ENCODE measurements around the gene HOXC6. TPM values are rescaled to one million over a fixed set of nuclear protein-coding genes. Genes with fewer than 3 reads are reported as not detected.

Gene HOXC6
- polyA plus RNA-seq (ENCODE audit: insufficient read depth in 1 of 5, insufficient read length in 5 of 5, low replicate concordance in 1 of 5): 1 to 10 TPM; 1.2 to 5.7 (median 2.4) TPM
- long read RNA-seq, donor 1, partial matches to known transcripts: 0 of 4 reads
- long read RNA-seq, donor 1, other reads (novel, unspliced or antisense): 0 of 4 reads
- long read RNA-seq, donor 2: 0 reads
- long read RNA-seq, donor 3: 0 reads
- long read RNA-seq, donor 4: 0 reads
- long read RNA-seq, donor 5: 0 reads
- long read RNA-seq, donor 6, partial matches to known transcripts: 0 of 2 reads
- long read RNA-seq, donor 6, other reads (novel, unspliced or antisense): 0 of 2 reads
- long read RNA-seq, donor 7, partial matches to known transcripts: 0 of 2 reads
- long read RNA-seq, donor 7, other reads (novel, unspliced or antisense): 0 of 2 reads
- long read RNA-seq, donor 8: 0 reads

DNA sequence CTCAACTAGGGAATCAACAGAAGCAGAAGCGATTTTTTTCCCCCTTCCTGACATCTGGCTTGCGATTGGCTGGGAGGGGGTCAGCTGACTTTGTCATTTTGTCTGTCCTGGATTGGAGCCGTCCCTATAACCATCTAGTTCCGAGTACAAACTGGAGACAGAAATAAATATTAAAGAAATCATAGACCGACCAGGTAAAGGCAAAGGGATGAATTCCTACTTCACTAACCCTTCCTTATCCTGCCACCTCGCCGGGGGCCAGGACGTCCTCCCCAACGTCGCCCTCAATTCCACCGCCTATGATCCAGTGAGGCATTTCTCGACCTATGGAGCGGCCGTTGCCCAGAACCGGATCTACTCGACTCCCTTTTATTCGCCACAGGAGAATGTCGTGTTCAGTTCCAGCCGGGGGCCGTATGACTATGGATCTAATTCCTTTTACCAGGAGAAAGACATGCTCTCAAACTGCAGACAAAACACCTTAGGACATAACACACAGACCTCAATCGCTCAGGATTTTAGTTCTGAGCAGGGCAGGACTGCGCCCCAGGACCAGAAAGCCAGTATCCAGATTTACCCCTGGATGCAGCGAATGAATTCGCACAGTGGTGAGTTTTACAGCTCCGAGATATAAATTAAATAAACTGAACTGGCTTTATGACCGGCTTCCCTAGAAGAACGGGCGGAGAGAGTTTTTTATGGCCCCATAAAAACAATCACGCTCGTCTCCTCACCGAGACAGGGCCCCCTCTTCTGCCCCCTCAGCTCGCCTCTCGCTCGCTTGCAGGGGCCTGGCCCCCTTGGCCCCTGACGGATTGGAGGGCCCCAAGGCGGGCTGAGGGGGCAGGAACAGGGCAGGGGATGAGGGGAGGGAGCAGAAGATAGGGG is at the start of gene HOXC6:
Gene HOXC6 (plus strand): TSS at position 127 of the 888 bp plus-strand sequence. CDS start 82 bp downstream, at position 209.
- DNase-seq: no peak

- DNase-seq: no peak
Observed at GRCh38 chr12:53978477-53979356, 49.5 kb upstream of the HOXC6 start.

GRCh38 chr12:53980104-53980801 is 48.0 kb upstream of the HOXC6 start:
- DNase-seq: no peak

GRCh38 chr12:53980802-53981496 is 47.3 kb upstream of the HOXC6 start:
- no peak for DNase-seq

- no peak for DNase-seq
Observed at GRCh38 chr12:53981634-53982565, 46.3 kb upstream of the HOXC6 start.

DNA sequence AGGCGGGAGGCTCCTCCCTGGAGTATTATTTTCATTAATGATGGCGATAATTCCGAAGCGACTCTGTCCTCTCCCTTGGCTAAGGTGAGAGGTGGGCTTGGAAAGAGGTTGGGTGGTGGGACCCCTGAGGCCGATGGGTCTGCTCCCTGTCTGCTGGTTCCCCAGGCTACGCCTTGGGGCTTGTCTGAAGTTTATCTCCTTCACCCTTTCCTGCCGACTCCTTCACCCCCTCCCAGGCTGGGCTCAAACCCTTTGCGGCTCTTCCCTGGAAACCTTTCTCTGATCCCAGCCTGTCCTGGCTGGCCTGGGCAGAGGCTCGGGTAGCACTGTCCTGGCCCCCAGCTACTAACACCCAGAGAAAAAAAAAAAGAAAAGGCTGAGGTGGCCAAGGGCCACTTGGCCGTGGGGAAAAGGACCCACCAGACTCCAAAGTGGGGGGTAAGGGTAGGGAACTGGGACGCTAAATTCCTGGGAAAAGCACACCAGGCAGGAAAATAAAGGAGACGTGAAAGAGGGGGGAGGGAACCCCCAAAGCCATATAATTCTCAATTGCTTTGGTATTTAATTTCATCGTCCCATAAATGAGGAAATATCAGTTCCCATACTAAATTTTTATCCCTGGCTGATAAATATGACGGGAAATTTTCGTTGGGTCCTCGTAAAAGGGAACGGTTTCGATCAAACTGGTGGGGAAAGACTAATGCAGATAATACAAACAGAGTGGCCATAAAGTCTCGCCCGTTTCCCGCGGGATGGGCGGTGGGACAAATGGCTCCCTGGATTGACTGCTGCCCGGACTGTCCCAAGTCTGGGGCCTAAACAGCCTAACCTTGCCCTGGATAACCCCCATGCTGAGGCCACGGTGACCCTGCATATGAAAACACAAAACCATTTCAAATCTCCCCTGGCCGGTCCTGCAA is 45.3 kb upstream of the HOXC6 start:
- no peak for DNase-seq

DNA sequence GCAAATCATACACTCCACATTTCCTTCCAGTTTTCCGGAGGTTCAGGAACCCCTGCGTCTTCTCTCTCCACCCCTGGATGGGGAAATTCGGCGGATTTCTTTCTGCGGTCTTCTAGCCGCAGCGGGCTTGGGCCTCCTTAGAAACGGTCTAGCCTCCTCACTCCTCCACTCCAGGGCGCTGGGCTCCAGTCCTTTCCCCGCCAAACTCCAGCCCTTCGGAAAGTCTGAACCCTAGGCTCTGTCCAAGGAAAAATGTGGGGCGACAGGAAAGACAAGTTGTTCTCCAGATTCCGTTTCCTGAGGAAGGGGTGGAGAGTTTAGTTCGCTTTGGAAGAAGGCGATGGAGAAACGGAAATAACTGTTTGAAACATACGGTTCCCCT is 44.7 kb upstream of the HOXC6 start:
- DNase-seq: no peak

- DNase-seq: no peak
Observed at GRCh38 chr12:53983950-53984572, 44.2 kb upstream of the HOXC6 start.

DNA sequence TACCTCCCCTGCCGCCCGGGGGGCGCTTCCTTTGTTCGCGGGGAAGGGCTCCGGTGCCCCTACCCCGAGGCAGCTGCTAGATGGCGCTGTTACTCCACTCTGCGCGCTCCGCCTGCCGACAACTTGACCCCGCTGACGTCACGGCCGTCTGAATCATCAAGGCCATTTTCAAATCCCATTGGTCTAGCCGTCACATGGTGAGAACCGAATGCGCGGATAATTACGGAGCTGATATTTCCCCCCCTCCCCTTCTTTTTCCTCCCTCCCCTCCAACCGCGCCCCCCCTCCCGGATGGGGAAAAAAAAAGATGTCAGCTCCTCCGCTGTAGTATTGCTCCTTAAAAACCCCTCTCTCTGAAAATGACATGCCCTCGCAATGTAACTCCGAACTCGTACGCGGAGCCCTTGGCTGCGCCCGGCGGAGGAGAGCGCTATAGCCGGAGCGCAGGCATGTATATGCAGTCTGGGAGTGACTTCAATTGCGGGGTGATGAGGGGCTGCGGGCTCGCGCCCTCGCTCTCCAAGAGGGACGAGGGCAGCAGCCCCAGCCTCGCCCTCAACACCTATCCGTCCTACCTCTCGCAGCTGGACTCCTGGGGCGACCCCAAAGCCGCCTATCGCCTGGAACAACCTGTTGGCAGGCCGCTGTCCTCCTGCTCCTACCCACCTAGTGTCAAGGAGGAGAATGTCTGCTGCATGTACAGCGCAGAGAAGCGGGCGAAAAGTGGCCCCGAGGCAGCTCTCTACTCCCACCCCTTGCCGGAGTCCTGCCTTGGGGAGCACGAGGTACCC is 43.1 kb upstream of the HOXC6 start, which contains the start of gene HOXC10:
Gene HOXC10 (plus strand): TSS at position 246 of the 791 bp plus-strand sequence. CDS start 114 bp downstream, at position 360.
- peak; percentile 67 to 73 for DNase-seq

DNA sequence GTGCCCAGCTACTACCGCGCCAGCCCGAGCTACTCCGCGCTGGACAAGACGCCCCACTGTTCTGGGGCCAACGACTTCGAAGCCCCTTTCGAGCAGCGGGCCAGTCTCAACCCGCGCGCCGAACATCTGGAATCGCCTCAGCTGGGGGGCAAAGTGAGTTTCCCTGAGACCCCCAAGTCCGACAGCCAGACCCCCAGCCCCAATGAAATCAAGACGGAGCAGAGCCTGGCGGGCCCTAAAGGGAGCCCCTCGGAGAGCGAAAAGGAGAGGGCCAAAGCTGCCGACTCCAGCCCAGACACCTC is 42.6 kb upstream of the HOXC6 start:
- no peak for DNase-seq

DNA sequence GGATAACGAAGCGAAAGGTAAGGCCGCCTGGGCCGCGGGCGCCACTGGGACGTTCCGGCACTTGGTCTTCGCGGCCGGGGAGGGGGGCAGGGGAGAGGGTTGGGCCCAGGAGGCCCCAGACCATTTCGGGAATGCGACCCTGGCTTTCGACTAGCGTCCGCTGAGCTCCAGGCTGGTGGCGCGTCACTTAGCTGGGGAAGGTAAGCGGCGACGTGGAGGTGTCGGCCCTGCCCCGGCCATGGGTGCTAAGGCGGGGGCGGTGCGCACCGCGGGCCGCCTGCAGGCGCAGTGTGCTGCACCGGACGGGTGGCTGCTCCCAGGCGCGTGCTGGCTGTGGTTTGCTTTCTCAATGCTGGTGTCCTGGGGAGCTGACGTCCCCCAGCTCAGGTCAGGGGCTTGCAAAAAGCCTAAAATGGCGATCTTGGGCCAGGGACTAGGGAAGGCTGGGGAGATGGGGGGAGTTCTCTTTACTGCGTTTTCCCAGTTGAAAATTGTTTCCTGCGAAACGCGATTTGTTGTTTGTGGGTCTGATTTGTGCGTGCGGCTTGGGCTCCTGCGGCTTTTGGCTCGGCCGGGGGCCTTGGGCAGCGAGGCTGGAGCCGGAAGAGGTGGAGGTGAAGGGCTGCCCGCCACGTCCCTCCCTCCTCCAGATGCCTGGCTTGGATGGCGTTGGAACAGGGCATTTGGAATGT is 42.1 kb upstream of the HOXC6 start:
- no peak for DNase-seq

GRCh38 chr12:53986686-53987483 is 41.4 kb upstream of the HOXC6 start:
- DNase-seq: no peak

DNA sequence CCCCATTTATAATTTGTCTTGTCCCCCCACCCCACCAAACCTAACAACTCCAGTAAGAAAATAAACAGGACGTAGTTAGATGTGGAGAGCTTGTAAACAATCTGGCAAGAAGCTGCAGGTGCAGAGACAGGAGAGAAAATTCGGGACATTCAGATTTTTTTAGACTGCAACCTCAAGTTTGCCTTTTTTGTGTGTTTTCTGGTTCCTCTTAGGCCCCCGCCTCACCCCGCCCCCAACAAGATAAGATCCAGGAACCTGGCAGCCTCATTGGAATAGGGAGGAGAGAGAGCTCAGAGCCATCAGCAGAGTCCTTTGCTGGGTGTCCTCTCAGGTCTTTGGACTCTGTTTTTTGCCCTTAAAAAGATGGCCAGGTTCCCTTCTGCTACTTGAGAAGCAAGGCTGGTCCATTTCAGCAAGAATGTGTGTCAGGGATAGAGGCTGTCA is 40.4 kb upstream of the HOXC6 start:
- DNase-seq: no peak

DNA sequence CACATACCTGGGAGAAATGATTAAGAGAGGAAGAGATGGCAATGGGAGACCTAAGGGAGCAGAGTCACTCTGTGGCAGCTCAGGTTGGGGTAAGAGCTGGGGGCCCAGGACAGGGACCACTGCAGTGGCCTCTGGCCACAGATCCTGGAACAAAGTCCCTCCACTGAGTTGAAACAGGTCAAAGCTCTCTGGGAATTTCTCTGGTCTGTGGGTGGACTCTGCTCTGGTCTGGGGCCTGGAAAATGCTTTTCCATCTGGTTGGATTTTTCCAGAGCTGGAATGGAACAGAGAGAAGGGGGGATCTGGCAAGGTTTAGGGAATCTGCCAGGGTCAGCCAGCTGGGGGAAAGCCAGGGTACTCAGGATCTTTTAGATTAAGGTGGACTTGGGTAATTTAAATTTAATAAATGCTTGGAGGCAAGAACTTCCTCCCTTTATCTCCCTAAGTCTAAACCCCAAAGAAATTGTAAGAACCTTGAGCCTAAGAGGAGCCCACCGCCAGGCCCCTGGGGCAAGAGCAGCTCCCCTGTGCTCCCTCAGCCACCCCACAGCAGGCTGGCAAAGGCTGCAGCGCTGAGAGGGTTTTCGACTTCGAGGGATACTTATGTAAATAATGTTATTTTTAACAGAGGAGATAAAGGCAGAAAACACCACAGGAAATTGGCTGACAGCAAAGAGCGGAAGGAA is 39.6 kb upstream of the HOXC6 start:
- no peak for DNase-seq

All from right lung (tissue), 10 donors.